Ectodermal cell (in vitro differentiated cells): Measurements from ENCODE around the gene ADGRB3.

ENCODE experiments used
- H3K27ac ChIP-seq: 2 replicates; pipeline ENCODE4 v1.7.0; 2013; ENCODE audit warnings: mild to moderate bottlenecking, low read depth, low read length; ENCODE audit not compliant: insufficient read depth, poor library complexity, severe bottlenecking
- H3K27me3 ChIP-seq: 2 replicates; pipeline ENCODE4 v1.7.0; 2013; ENCODE audit warnings: mild to moderate bottlenecking, low read length; ENCODE audit not compliant: insufficient read depth, control insufficient read depth, poor library complexity, severe bottlenecking
- H3K36me3 ChIP-seq: one replicate; pipeline ENCODE4 v1.7.0; 2013; ENCODE audit warnings: low read length; ENCODE audit not compliant: control insufficient read depth, insufficient read depth
- H3K4me1 ChIP-seq: one replicate; pipeline ENCODE4 v1.7.0; 2013; ENCODE audit warnings: low read length; ENCODE audit not compliant: control insufficient read depth, insufficient read depth
- H3K4me3 ChIP-seq: 2 replicates; pipeline ENCODE4 v1.7.0; 2013; ENCODE audit warnings: low read depth, low read length, control low read depth; ENCODE audit not compliant: insufficient read depth
- H3K9me3 ChIP-seq: 2 replicates; pipeline ENCODE4 v1.7.0; 2013; ENCODE audit warnings: mild to moderate bottlenecking, low read length, moderate library complexity; ENCODE audit not compliant: control insufficient read depth
- WGBS, 2 experiments: methylation state at CpG; one replicate each; pipeline ENCODE4 v1.1.7; 2013; ENCODE audit warnings: missing lambda C conversion rate in 2 of 2; 5-methylcytosine and 5-hydroxymethylcytosine counted together

The ADGRB3 gene

GRCh38 chr6:68695838-68696237, 60.8 kb downstream of the ADGRB3 start:
- WGBS, 2 experiments: 87 to 94% methylated on average over 6 of the region's 6 CpGs
- no peak overlapping the region for H3K27ac ChIP-seq
- no peaks in the 10 kb centered on the region for H3K36me3 ChIP-seq
- H3K9me3 ChIP-seq: no peaks in the 10 kb centered on the region
- H3K4me1 ChIP-seq: no peaks in the 10 kb centered on the region
- H3K4me3 ChIP-seq: no peak overlapping the region
- no peaks in the 10 kb centered on the region for H3K27me3 ChIP-seq

- no CpG with 5 or more reads among the region's 1 CpG for WGBS, 2 experiments
- Histone ChIP-seq H3K9me3 (no peaks in the 10 kb centered on the region), H3K36me3 (no peaks in the 10 kb centered on the region), H3K27ac (no peak overlapping the region), H3K4me3 (no peak overlapping the region), H3K4me1 (no peaks in the 10 kb centered on the region), H3K27me3 (no peaks in the 10 kb centered on the region)
Measured at GRCh38 chr6:68697394-68697793, 62.3 kb downstream of the ADGRB3 start.

GRCh38 chr6:68701159-68701558, 66.1 kb downstream of the ADGRB3 start:
- H3K27ac ChIP-seq: no peak overlapping the region
- H3K27me3 ChIP-seq: no peaks in the 10 kb centered on the region
- H3K36me3 ChIP-seq: no peaks in the 10 kb centered on the region
- no peaks in the 10 kb centered on the region for H3K9me3 ChIP-seq
- 92 to 95% methylated on average over 3 to 4 of the region's 4 CpGs for WGBS, 2 experiments
- no peaks in the 10 kb centered on the region for H3K4me1 ChIP-seq
- H3K4me3 ChIP-seq: no peak overlapping the region

GRCh38 chr6:68704485-68704884, 69.4 kb downstream of the ADGRB3 start:
- Histone ChIP-seq H3K27ac (no peak overlapping the region), H3K4me3 (no peak overlapping the region), H3K36me3 (no peaks in the 10 kb centered on the region), H3K27me3 (no peaks in the 10 kb centered on the region), H3K9me3 (no peaks in the 10 kb centered on the region), H3K4me1 (no peaks in the 10 kb centered on the region)

- no peaks in the 10 kb centered on the region for H3K4me1 ChIP-seq
- H3K4me3 ChIP-seq: no peak overlapping the region
- H3K27me3 ChIP-seq: no peaks in the 10 kb centered on the region
- 92 to 100% methylated on average over 1 to 2 of the region's 2 CpGs for WGBS, 2 experiments
- no peak overlapping the region for H3K27ac ChIP-seq
- H3K36me3 ChIP-seq: no peaks in the 10 kb centered on the region
- H3K9me3 ChIP-seq: no peaks in the 10 kb centered on the region
Measured at GRCh38 chr6:68709091-68709490, 74.0 kb downstream of the ADGRB3 start.

- no peaks in the 10 kb centered on the region for H3K4me1 ChIP-seq
- no peaks in the 10 kb centered on the region for H3K27me3 ChIP-seq
- H3K9me3 ChIP-seq: no peaks in the 10 kb centered on the region
- H3K27ac ChIP-seq: no peak overlapping the region
- no peak overlapping the region for H3K4me3 ChIP-seq
- no peaks in the 10 kb centered on the region for H3K36me3 ChIP-seq
Measured at GRCh38 chr6:68709882-68710281, 74.8 kb downstream of the ADGRB3 start.

- H3K4me1 ChIP-seq: no peaks in the 10 kb centered on the region
- H3K4me3 ChIP-seq: no peak overlapping the region
- 88 to 89% methylated on average over 2 to 3 of the region's 3 CpGs for WGBS, 2 experiments
- H3K27ac ChIP-seq: no peak overlapping the region
- H3K9me3 ChIP-seq: no peaks in the 10 kb centered on the region
- H3K36me3 ChIP-seq: no peaks in the 10 kb centered on the region
- no peaks in the 10 kb centered on the region for H3K27me3 ChIP-seq
Measured at GRCh38 chr6:68710496-68710895, 75.4 kb downstream of the ADGRB3 start.

GRCh38 chr6:68710916-68711315, 75.8 kb downstream of the ADGRB3 start:
- no peaks in the 10 kb centered on the region for H3K4me1 ChIP-seq
- H3K36me3 ChIP-seq: no peaks in the 10 kb centered on the region
- WGBS, 2 experiments: 68 to 82% methylated on average over 3 of the region's 3 CpGs
- H3K9me3 ChIP-seq: no peaks in the 10 kb centered on the region
- no peak overlapping the region for H3K4me3 ChIP-seq
- no peak overlapping the region for H3K27ac ChIP-seq
- H3K27me3 ChIP-seq: no peaks in the 10 kb centered on the region

- no peak overlapping the region for H3K4me3 ChIP-seq
- no peaks in the 10 kb centered on the region for H3K36me3 ChIP-seq
- H3K27ac ChIP-seq: no peak overlapping the region
- 100% methylated on average over 2 of the region's 2 CpGs; no CpG with 5 or more reads in 1 of the 2 experiments for WGBS, 2 experiments
- no peaks in the 10 kb centered on the region for H3K4me1 ChIP-seq
- no peaks in the 10 kb centered on the region for H3K27me3 ChIP-seq
- no peaks in the 10 kb centered on the region for H3K9me3 ChIP-seq
Measured at GRCh38 chr6:68711386-68712000, 76.4 kb downstream of the ADGRB3 start.

- Histone ChIP-seq H3K4me1 (no peaks in the 10 kb centered on the region), H3K27me3 (no peaks in the 10 kb centered on the region), H3K4me3 (no peak overlapping the region), H3K36me3 (no peaks in the 10 kb centered on the region), H3K9me3 (no peaks in the 10 kb centered on the region), H3K27ac (no peak overlapping the region)
- whole genome bisulfite sequencing, 2 experiments: 98 to 100% methylated on average over 2 of the region's 2 CpGs
Measured at GRCh38 chr6:68716620-68717019, 81.5 kb downstream of the ADGRB3 start.
